Stimulated activated CD8-positive, alpha-beta memory T cell treated with anti-CD3 and anti-CD28 coated beads, Interleukin-2, amount 100 ng/mL, for 48 hours (primary cell): ENCODE results near the gene KCNQ1.

Experiments used
- DNase-seq, 2 donors: peaks; one replicate each; pipeline ENCODE4 v3.0.0-alpha.2; 2020; ENCODE audit warnings: low read depth in 2 of 2

The KCNQ1 gene

GRCh38 chr11:2808850-2809846 lies 364.3 kb downstream of the KCNQ1 start:
- peak in 1 of 2 donors; percentile 13 for DNase-seq

- DNase-seq = no peak
Measured at GRCh38 chr11:2809854-2810253, 365.0 kb downstream of the KCNQ1 start.

- no peak for DNase-seq
Measured at GRCh38 chr11:2810411-2811205, 365.8 kb downstream of the KCNQ1 start.

- no peak for DNase-seq
Measured at GRCh38 chr11:2811206-2812091, 366.6 kb downstream of the KCNQ1 start.

- no peak for DNase-seq
Measured at GRCh38 chr11:2812371-2812991, 367.7 kb downstream of the KCNQ1 start.

DNA sequence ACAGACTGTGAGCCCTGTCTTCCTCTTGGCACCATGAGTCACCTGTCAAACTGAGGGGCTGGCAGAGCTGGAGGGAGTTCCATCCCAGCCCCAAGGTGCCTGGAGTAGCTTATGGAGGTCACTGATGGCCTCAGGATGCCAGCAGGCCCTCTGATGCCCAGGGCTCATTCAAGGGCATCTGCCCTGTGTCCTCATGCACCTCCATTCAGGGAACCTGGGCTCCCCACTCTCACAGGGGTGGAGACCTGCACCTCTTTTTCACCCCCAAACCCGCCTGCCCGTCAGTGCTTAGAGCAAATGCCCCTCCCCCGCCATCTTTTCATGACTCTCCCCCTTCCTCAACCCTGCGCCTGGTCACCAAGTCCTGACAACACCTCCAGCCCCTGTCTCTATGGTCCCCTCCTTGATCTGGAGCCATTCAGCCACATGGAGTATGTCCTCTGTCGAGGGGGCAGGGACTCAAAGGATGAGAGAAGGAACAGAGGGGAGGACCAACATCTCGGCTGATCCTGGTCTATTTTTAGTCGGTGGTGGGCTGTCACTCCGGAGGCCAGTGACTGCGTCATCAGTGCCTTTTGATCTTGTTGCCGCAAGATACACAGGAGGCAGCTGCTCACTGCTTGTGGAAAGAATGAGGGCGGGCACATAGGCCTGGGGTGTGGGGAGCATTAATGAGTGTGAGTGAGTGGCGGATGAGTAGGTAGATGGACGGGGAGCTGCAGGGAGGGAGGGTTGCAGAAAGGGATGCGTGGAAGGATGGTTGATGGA lies 368.5 kb downstream of the KCNQ1 start:
- peak in 1 of 2 donors; percentile 2 for DNase-seq

DNA sequence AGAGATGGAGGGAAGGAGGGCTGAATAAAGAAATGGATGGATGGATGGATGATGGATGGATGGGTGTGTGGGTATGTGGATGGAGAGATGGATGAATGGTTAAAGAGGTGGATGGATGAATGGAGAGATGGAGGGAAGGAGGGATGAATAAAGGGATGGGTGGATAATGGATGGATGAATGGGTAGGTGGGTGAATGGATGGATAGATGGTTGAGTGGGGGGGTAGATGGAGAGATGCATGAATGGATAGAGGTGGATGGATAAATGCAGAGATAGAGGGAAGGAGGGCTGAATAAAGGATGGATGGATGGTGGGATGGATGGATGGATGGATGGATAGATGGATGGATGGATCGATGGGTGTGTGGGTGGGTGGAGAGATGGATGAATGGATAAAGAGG lies 369.2 kb downstream of the KCNQ1 start:
- DNase-seq = no peak

DNA sequence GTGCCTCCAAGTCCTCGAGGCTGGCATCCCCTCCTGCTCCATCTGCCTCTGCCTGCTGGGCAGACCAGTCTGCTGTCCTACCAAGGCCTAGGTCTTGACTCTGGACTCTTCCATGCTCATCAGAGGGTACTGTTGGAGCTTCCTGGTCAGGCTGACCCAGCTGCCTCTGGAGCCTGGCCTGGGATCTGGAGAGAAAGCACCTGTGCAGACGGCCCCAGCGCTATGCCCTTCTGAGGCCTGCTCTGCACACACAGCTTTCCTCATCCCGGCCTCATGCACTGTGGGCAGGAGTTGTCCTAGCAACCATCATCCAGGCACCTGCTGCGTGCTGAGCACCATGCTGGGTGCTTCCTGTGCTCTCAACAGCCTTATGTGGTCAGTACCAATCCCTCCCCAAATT lies 369.9 kb downstream of the KCNQ1 start:
- DNase-seq = no peak

DNA sequence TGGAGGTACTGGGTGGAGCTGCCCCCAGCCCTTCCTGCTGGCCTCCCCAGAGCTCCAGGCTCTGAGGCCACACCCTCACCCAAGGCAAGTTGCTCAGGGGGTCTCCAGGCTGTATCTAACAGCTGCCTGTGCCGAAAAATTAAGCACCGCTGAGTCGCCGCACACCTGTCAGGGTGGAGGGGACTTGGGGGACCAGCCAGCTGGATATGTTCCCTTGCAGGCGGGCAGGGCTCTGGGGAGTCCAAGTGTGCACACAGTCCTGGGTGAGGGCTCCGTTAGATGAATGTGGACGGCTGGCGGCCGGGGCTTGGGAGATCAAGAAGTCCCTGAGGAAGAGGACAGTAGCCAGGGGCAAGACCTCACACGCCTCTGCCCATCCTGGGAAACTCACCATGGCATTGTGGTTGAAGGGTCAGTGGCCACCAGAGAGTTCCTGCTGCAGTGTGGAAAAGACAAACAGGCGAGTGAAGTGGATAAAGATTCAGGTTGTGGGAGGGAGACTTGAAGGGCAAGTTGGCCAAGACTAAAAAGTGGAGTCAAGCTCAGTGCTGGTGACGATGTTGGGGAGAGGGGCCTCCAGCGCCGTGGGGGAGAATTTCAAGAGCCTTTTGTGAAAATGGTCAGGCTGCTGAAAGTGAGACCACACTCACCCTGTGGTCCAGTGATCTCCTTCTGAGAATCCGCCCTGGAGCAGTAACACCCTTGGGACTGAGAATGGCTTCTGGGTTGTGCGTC lies 371.1 kb downstream of the KCNQ1 start:
- no peak for DNase-seq

DNA sequence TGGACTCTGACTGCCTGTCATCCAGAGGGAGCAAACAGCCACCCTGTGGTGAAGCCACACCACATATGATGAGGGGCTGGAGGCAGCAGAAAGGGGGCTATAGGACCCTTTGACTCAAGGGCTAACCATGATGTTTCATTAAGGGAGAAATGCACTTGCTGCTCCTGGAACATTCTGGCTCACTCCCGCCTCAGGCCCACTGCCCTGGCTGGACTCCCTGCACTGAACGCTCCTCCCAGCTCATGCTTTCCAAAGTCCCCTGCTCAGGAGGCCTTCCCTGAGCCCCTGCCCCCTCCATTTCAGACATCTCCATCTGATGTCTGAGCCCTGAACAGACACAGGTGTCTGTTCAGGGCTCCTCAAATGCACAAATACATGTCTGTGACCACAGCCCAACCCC lies 371.7 kb downstream of the KCNQ1 start:
- DNase-seq = no peak

- DNase-seq = no peak
Measured at GRCh38 chr11:2816941-2817421, 372.2 kb downstream of the KCNQ1 start.

DNA sequence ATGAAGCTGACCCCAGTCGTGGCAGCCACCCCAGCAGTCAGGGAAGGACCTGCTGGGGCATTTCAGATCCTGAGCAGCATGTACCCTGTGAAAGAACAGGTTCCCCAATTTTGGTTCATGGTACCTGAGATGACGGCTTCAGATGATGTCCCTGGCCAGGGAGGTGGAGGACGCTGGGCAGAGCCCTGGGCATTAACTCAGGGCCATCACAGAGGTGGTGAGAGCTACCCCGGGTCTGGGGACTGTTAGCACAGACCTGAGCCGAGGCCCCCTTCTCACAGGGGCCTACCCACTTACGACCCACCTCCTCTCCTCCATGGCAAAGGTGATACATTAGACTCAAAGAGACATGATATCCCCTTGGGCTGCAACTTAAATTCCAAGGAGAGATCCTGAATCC lies 372.6 kb downstream of the KCNQ1 start:
- no peak for DNase-seq

- no peak for DNase-seq
Measured at GRCh38 chr11:2818021-2818420, 373.2 kb downstream of the KCNQ1 start.

DNA sequence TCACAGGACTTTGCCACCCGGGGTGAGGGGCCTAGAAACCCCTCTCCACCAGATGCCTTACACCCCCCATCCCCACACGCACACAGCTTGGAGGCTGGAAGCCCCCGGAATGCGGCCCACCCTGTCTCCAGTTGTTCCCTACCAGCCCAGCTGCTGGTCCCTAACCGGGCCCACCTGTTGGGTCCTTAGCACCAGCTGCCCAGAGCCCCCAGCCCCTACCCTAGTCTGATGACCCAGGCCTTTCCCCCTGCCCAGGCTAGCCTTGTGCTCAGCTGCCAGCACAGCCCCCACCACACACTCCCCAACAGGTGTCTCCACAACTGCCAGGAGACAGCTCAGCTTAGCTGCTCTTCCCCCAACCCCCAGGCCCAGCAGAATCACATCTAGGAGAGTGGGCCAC lies 373.7 kb downstream of the KCNQ1 start:
- no peak for DNase-seq

DNA sequence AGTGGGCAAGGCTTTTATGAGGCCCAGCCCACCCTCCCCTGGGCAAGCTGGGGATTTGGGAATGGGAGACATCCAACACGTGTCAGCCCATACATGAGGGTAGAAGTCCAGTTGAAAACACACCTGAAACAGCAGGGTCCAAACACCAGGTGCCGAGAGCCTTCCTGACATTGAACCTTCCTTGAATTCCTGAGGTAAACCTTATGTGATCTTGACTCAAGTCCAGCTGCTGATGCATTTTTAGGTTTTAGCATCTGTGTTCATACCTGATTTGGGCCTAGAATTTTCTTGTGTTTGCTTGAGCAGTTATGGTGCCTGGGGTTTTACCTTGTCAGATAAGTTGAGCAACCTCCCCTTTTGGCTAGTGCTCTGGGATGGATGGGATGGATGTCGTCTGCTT lies 374.5 kb downstream of the KCNQ1 start:
- no peak for DNase-seq

- DNase-seq = no peak
Measured at GRCh38 chr11:2820976-2821375, 376.2 kb downstream of the KCNQ1 start.

DNA sequence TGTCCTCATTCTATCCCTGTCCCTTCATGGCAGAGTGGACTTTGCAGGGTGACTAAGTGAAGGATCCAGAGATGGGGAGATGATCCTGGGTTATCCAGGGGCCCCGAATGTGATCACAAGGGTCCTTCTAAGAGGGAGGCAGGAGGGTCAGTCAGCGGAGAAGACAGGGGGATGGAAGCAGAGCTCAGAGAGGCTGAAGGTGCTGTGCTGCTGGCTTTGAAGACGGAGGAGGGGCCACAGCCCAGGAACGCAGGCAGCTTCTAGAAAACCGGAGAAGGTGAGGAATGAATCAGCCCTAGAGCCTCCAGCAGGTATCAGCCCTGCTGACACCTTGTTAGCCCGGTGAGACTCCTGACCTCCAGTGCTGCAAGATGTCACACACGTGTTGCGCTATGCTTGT lies 377.1 kb downstream of the KCNQ1 start:
- no peak for DNase-seq

DNA sequence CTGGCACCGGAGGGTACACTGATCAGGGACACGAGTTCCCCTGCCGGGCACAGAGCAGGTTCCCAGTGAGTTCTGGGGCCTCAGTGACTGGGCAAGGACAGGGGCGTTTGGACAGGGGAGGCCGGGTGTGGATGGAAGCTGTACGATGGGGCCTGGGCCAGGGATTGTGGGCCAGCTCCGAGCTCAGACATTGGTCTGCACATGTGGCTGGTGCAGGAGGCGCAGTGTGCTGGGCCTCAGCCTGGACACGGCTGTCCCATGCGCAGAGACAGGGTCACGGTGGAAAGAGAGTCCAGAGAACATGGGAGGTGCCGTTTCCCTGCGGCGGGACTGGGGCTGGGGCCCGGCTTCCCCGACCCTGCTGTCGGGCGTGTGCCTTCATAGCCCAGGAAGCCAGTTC lies 380.0 kb downstream of the KCNQ1 start:
- DNase-seq = no peak

GRCh38 chr11:2825261-2825888 lies 380.6 kb downstream of the KCNQ1 start:
- no peak for DNase-seq
